Osteoblast (primary cell): Measurements from ENCODE around the gene EFCAB12. TPM values are rescaled to one million over a fixed set of nuclear protein-coding genes. Genes with fewer than 3 reads are reported as not detected.
A peak's percentile ranks its signal among the peaks of the same experiment; 100 is the strongest.
"Not testable (repeated sequence)": the region's sequence is repeated elsewhere in the genome, so short reads cannot be mapped to it uniquely, and the experiment has no call there.

ENCODE experiments used
- DNase-seq: peaks from one replicate; pipeline ENCODE4 v3.0.0; 2011; ENCODE audit warnings: low spot score, mixed read lengths; ENCODE audit not compliant: insufficient read length; ENCODE audit errors: missing footprints
- H2AFZ ChIP-seq: 2 replicates; pipeline ENCODE4 v1.6.0; 2011; ENCODE audit warnings: mild to moderate bottlenecking, low read length
- H3K27ac ChIP-seq: 2 replicates; pipeline ENCODE4 v1.5.1; 2011; ENCODE audit warnings: mild to moderate bottlenecking, low read depth, low read length, moderate library complexity
- H3K27me3 ChIP-seq: 2 replicates; pipeline ENCODE4 v1.6.0; 2012; ENCODE audit warnings: mild to moderate bottlenecking, control low read depth, inconsistent platforms, low read length, moderate library complexity; ENCODE audit not compliant: insufficient read depth
- H3K36me3 ChIP-seq: 2 replicates; pipeline ENCODE4 v1.5.1; 2011; ENCODE audit warnings: mild to moderate bottlenecking, low read length, control low read depth, moderate library complexity; ENCODE audit not compliant: insufficient read depth
- H3K4me1 ChIP-seq: 2 replicates; pipeline ENCODE4 v1.5.1; 2011; ENCODE audit warnings: mild to moderate bottlenecking, low read length, control low read depth, moderate library complexity; ENCODE audit not compliant: insufficient read depth
- H3K4me2 ChIP-seq: 2 replicates; pipeline ENCODE4 v1.6.0; 2011; ENCODE audit warnings: mild to moderate bottlenecking, low read length; ENCODE audit not compliant: insufficient read depth
- H3K4me3 ChIP-seq: fragments of 200-600 bp; sonication (generic); 3 replicates; pipeline ENCODE4 v1.5.1; 2012; ENCODE audit warnings: mild to moderate bottlenecking, low read length, inconsistent platforms; ENCODE audit not compliant: insufficient read depth
- H3K79me2 ChIP-seq: 2 replicates; pipeline ENCODE4 v1.6.0; 2012; ENCODE audit warnings: mild to moderate bottlenecking, low read length, control low read depth, inconsistent platforms; ENCODE audit not compliant: insufficient read depth
- H3K9me3 ChIP-seq: 2 replicates; pipeline ENCODE4 v1.5.1; 2011; ENCODE audit warnings: low read depth, low read length, control low read depth
- H4K20me1 ChIP-seq: 2 replicates; pipeline ENCODE4 v1.6.0; 2012; ENCODE audit warnings: mild to moderate bottlenecking, low read length, control low read depth; ENCODE audit not compliant: insufficient read depth
- CTCF ChIP-seq: IDR thresholded peaks from 2 replicates; pipeline ENCODE4 v1.5.1; 2011; ENCODE audit warnings: mild to moderate bottlenecking, low read depth, low read length, moderate library complexity; ENCODE audit errors: extremely low read depth
- total RNA-seq: library from RNA; depleted of rRNA; stranded (reverse); fragments of >200 nt; gene quantifications from 2 replicates; pipeline ENCODE4 v1.2.3, GENCODE V29; 2012

EFCAB12 gene
- total RNA-seq, 1 donor: under 0.01 TPM

- Histone ChIP-seq H3K27me3 (no peaks in the 10 kb centered on the region), H3K4me2 (peak overlapping the region; percentile 92), H4K20me1 (peaks cover 33% of the 10 kb centered on the region), H3K4me3 (peak overlapping the region; percentile 80), H3K36me3 (peaks cover 17% of the 10 kb centered on the region), H3K4me1 (peaks cover 11% of the 10 kb centered on the region), H2AFZ (peak overlapping the region; percentile 87), H3K79me2 (peaks cover 50% of the 10 kb centered on the region), H3K27ac (peak overlapping the region; percentile 92), H3K9me3 (no peaks in the 10 kb centered on the region)
- peak; percentile 94 for DNase-seq
- peak; percentile 99 for TF ChIP-seq CTCF
These were observed 29.1 kb downstream of the EFCAB12 start for GRCh38 chr3:129399145-129399894.

- H2AFZ ChIP-seq: peak overlapping the region; percentile 87
- H3K4me1 ChIP-seq: peaks cover 11% of the 10 kb centered on the region
- H3K4me2 ChIP-seq: peak overlapping the region; percentile 92
- DNase-seq: peak; percentile 91
- peaks cover 17% of the 10 kb centered on the region for H3K36me3 ChIP-seq
- H3K27me3 ChIP-seq: no peaks in the 10 kb centered on the region
- H3K9me3 ChIP-seq: no peaks in the 10 kb centered on the region
- peaks cover 50% of the 10 kb centered on the region for H3K79me2 ChIP-seq
- TF ChIP-seq CTCF: no peak
- H3K4me3 ChIP-seq: peak overlapping the region; percentile 80
- H4K20me1 ChIP-seq: peaks cover 33% of the 10 kb centered on the region
- peak overlapping the region; percentile 92 for H3K27ac ChIP-seq
These were observed 29.7 kb downstream of the EFCAB12 start for GRCh38 chr3:129398803-129399144.

- not testable (repeated sequence) for H2AFZ ChIP-seq, H3K4me3 ChIP-seq, H3K27me3 ChIP-seq, DNase-seq, H3K27ac ChIP-seq, H3K9me3 ChIP-seq, H3K4me2 ChIP-seq
- Histone ChIP-seq H3K36me3 (peaks cover 47% of the 10 kb centered on the region), H3K4me1 (peaks cover 22% of the 10 kb centered on the region), H4K20me1 (peaks cover 33% of the 10 kb centered on the region), H3K79me2 (peaks cover 46% of the 10 kb centered on the region)
These were observed 34.5 kb downstream of the EFCAB12 start for GRCh38 chr3:129393760-129394564.

- Histone ChIP-seq H3K27ac (no peak overlapping the region), H3K9me3 (no peaks in the 10 kb centered on the region), H3K4me1 (peaks cover 25% of the 10 kb centered on the region), H3K36me3 (peaks cover 50% of the 10 kb centered on the region), H4K20me1 (peaks cover 32% of the 10 kb centered on the region), H3K27me3 (no peaks in the 10 kb centered on the region), H2AFZ (no peak overlapping the region), H3K4me2 (no peak overlapping the region), H3K79me2 (peaks cover 40% of the 10 kb centered on the region), H3K4me3 (no peak overlapping the region)
- TF ChIP-seq CTCF: no peak
- DNase-seq: no peak
These were observed 35.2 kb downstream of the EFCAB12 start for GRCh38 chr3:129393271-129393670.

- not testable (repeated sequence) for H2AFZ ChIP-seq, H3K4me3 ChIP-seq, H3K27me3 ChIP-seq, H3K9me3 ChIP-seq, H3K4me2 ChIP-seq, DNase-seq
- H4K20me1 ChIP-seq: peaks cover 23% of the 10 kb centered on the region
- H3K36me3 ChIP-seq: peaks cover 58% of the 10 kb centered on the region
- peaks cover 19% of the 10 kb centered on the region for H3K4me1 ChIP-seq
- peak overlapping the region; percentile 33 for H3K27ac ChIP-seq
- peaks cover 30% of the 10 kb centered on the region for H3K79me2 ChIP-seq
These were observed 36.1 kb downstream of the EFCAB12 start for GRCh38 chr3:129392106-129392887.

GRCh38 chr3:129391583-129391982 is 36.9 kb downstream of the EFCAB12 start:
- peaks cover 19% of the 10 kb centered on the region for H3K4me1 ChIP-seq
- H3K4me3 ChIP-seq, DNase-seq, H2AFZ ChIP-seq, H3K4me2 ChIP-seq, H3K9me3 ChIP-seq, H3K27ac ChIP-seq, H3K27me3 ChIP-seq: not testable (repeated sequence)
- H3K36me3 ChIP-seq: peaks cover 59% of the 10 kb centered on the region
- peaks cover 16% of the 10 kb centered on the region for H4K20me1 ChIP-seq
- peaks cover 23% of the 10 kb centered on the region for H3K79me2 ChIP-seq
